ENCODE data around the gene AGPAT4. TPM values are rescaled to one million over a fixed set of nuclear protein-coding genes. Genes with fewer than 3 reads are reported as not detected.

Gene AGPAT4
- polyA plus RNA-seq, 3 donors from 2014 or later, result 14.4 to 16.6 (median 14.8) TPM

- Mint-ChIP-seq H3K36me3 (peaks cover 18 to 38% (median 25%) of the 10 kb centered on the region in 3 donors), H3K4me3 (no peak overlapping the region), H3K27me3 (ENCODE audit: low read depth in 3 of 3) (peaks cover 3 to 6% (median 4%) of the 10 kb centered on the region in 3 donors), H3K27ac (peak overlapping the region in 2 of 6 donors; percentile 13), H3K9me3 (no peaks in the 10 kb centered on the region), H3K4me1 (peaks cover 0 to 12% of the 10 kb centered on the region in 2 donors)
- DNase-seq, result no peak
Measured at GRCh38 chr6:161138543-161139303, 135.1 kb downstream of the AGPAT4 start.

DNA sequence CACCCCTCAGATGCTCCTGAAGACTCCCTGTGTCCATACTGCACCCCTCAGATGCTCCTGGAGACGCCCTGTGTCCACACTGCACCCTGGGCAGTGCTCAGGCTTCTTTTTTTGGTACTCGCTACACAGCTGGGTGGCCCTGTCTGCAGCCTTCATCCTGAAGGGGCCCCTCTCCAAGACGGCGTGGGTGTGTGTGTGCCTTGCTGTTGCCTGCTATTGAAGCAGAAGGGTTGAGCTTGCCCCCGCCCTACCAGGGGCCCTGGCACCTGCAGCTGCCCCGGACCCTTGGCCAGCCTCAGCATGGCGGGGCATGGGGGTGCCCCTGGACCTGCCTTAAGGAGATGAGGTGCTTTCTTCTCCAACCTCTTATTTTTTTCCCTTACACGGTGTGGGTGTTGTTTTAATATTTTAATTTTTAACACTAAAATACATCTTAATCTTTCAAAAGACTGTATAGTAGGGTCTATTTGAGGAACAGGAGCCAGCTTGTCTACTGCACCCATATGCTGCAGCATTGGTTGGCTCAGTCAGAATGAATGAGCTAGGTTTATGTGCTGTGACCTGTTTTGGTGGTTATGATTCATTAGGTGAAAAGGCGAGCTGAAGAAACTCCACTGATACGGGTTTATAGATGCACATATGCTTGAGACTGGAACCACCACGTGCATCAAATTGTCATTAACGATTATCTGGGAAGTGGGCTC, 135.9 kb downstream of the AGPAT4 start:
- H3K27me3 Mint-ChIP-seq (ENCODE audit: low read depth in 3 of 3), result peaks cover 3 to 6% (median 4%) of the 10 kb centered on the region in 3 donors
- no peak overlapping the region for H3K4me3 Mint-ChIP-seq
- peaks cover 0 to 12% of the 10 kb centered on the region in 2 donors for H3K4me1 Mint-ChIP-seq
- H3K9me3 Mint-ChIP-seq, result no peaks in the 10 kb centered on the region
- H3K36me3 Mint-ChIP-seq, result peaks cover 14 to 34% (median 21%) of the 10 kb centered on the region in 3 donors
- DNase-seq, result no peak
- peak overlapping the region in 2 of 6 donors; percentile 13 for H3K27ac Mint-ChIP-seq

DNA sequence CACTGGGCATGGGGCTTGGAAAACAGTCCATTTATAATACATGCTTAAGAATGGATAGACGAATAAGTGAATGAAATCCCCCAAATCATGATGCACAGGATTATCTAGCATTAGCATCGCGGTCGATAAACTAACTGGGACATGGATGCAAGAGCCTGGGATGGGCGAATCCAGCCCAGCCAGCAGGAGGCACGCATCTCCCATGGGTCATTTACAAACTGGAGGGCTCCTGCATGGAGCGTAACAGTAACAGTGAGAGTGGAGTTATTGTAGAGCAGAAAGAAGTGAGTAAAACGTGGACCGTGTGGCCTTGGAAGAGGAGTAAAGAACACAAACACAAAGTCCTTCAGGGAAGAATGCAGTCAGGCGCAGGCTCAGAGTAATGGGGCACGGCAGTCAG, 136.5 kb downstream of the AGPAT4 start:
- H3K27ac Mint-ChIP-seq, result peak overlapping the region in 2 of 6 donors; percentile 4 to 36
- H3K9me3 Mint-ChIP-seq, result no peaks in the 10 kb centered on the region
- H3K36me3 Mint-ChIP-seq, result peaks cover 12 to 32% (median 18%) of the 10 kb centered on the region in 3 donors
- H3K27me3 Mint-ChIP-seq (ENCODE audit: low read depth in 3 of 3), result peaks cover 3 to 7% (median 4%) of the 10 kb centered on the region in 3 donors
- no peak for DNase-seq
- H3K4me3 Mint-ChIP-seq, result no peak overlapping the region
- peaks cover 0 to 12% of the 10 kb centered on the region in 2 donors for H3K4me1 Mint-ChIP-seq

DNA sequence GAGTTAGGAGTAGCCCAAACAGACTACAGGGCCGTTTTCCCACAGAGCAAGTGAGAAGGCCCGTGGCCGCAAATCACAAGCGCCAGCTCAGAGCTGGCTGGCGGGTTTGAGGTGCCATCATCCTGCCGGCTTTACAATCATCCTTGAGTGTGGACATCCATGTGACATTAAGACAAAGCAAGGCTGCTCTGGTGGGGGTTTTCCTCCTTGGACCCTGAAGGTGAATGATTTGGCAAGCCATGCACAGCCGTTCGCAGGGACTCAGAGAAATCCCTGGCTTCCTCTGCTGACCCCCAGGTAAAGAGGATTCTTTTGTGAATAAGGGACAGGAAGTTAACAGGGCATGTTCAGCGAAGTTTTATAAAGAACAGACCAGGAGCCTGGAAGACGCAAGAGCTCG, 137.2 kb downstream of the AGPAT4 start:
- H3K4me1 Mint-ChIP-seq, result peaks cover 0 to 12% of the 10 kb centered on the region in 2 donors
- no peak overlapping the region for H3K4me3 Mint-ChIP-seq
- DNase-seq, result no peak
- H3K9me3 Mint-ChIP-seq, result no peaks in the 10 kb centered on the region
- peaks cover 3 to 7% (median 4%) of the 10 kb centered on the region in 3 donors for H3K27me3 Mint-ChIP-seq (ENCODE audit: low read depth in 3 of 3)
- H3K36me3 Mint-ChIP-seq, result peaks cover 9 to 31% (median 15%) of the 10 kb centered on the region in 3 donors
- peak overlapping the region in 4 of 6 donors; percentile 20 to 59 (median 40) for H3K27ac Mint-ChIP-seq

DNA sequence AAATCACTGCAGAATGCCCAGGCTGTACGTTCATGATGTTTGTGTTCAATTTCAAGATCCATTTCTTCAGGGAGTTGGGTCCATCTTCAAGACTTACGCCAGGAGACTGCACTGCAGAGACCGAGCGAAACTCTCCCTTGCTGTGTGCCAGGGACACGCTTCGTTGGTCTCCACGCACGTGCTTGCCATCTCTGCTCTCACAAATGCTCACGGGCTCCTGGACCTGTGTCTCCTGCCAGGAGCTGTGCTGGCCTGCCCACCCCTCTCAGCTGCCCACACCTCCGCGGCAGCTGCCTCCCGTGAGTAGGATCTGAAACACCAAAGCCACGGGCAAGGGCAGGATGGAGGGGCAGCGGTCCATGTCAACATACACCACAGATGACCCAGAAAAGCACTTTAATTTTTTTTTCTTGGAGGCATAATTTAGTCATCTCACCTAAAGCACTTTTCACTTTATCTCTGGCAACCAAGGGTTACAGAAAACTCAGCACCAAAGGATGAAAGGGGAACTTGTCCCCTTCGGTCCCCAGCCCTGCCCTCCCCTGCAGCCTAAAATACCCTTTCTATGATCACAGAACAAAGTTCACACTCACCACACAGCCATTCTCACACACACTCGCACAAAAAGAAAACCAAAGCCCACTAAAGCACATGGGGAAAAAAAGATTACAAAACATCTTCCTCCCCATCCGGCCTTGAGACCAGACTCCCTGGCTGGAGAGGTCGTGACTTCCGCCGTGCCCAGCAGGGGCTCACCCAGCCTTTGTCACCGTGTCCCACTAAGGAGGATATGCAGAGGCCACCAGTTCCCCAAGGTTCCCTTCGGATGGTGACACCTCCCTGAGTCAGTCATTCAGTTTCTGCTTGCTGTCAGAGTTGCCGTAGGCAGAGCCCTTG, 137.9 kb downstream of the AGPAT4 start:
- H3K36me3 Mint-ChIP-seq, result peaks cover 7 to 27% (median 15%) of the 10 kb centered on the region in 3 donors
- peaks cover 0 to 12% of the 10 kb centered on the region in 2 donors for H3K4me1 Mint-ChIP-seq
- DNase-seq, result no peak
- no peaks in the 10 kb centered on the region for H3K9me3 Mint-ChIP-seq
- H3K27me3 Mint-ChIP-seq (ENCODE audit: low read depth in 3 of 3), result peaks cover 0 to 7% (median 4%) of the 10 kb centered on the region in 3 donors
- H3K4me3 Mint-ChIP-seq, result no peak overlapping the region
- peak overlapping the region in 5 of 6 donors; percentile 20 to 73 (median 55) for H3K27ac Mint-ChIP-seq

- Mint-ChIP-seq H3K27ac (peak overlapping the region in 3 of 6 donors; percentile 68 to 81 (median 72)), H3K36me3 (peaks cover 10 to 27% (median 24%) of the 10 kb centered on the region in 3 donors), H3K4me1 (peaks cover 0 to 12% of the 10 kb centered on the region in 2 donors), H3K4me3 (no peak overlapping the region), H3K9me3 (no peaks in the 10 kb centered on the region), H3K27me3 (ENCODE audit: low read depth in 3 of 3) (peaks cover 0 to 7% (median 4%) of the 10 kb centered on the region in 3 donors)
- DNase-seq, result no peak
Measured at GRCh38 chr6:161134550-161135298, 139.1 kb downstream of the AGPAT4 start.

- H3K36me3 Mint-ChIP-seq, result peaks cover 18 to 34% (median 28%) of the 10 kb centered on the region in 3 donors
- H3K4me1 Mint-ChIP-seq, result peaks cover 0 to 12% of the 10 kb centered on the region in 2 donors
- H3K4me3 Mint-ChIP-seq, result no peak overlapping the region
- peak overlapping the region in 2 of 6 donors; percentile 43 to 61 for H3K27ac Mint-ChIP-seq
- H3K27me3 Mint-ChIP-seq (ENCODE audit: low read depth in 3 of 3), result peaks cover 0 to 7% (median 5%) of the 10 kb centered on the region in 3 donors
- no peak for DNase-seq
- no peaks in the 10 kb centered on the region for H3K9me3 Mint-ChIP-seq
Measured at GRCh38 chr6:161133963-161134362, 139.9 kb downstream of the AGPAT4 start.

DNA sequence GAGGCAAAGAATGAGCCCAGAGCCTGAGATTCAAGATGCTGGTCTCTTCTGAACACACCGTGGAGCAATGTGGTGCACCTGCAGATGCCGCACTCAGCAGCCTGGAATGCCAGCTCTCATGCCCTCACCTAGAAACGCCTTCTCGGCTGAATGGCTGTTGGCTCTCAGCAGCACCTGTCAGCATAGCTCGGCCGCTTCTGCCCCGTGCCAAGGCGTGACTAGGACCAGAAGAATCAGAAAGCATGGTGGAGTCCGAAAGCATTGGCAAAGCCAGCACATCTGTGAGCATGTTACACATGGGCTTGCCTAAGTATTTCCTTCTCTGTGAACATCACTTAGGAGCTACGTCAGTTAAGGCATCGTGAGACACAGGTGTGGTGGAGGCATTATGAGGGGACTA, 141.5 kb downstream of the AGPAT4 start:
- peaks cover 0 to 7% (median 3%) of the 10 kb centered on the region in 3 donors for H3K27me3 Mint-ChIP-seq (ENCODE audit: low read depth in 3 of 3)
- H3K27ac Mint-ChIP-seq, result no peak overlapping the region
- no peak overlapping the region for H3K4me3 Mint-ChIP-seq
- DNase-seq, result no peak
- H3K9me3 Mint-ChIP-seq, result no peaks in the 10 kb centered on the region
- H3K4me1 Mint-ChIP-seq, result peaks cover 0 to 12% of the 10 kb centered on the region in 2 donors
- H3K36me3 Mint-ChIP-seq, result peaks cover 30 to 40% (median 31%) of the 10 kb centered on the region in 3 donors

GRCh38 chr6:161130967-161131766, 142.7 kb downstream of the AGPAT4 start:
- Mint-ChIP-seq H3K9me3 (peaks cover 0 to 5% (median 0%) of the 10 kb centered on the region in 6 donors), H3K4me1 (peaks cover 0 to 9% of the 10 kb centered on the region in 2 donors), H3K27me3 (ENCODE audit: low read depth in 3 of 3) (peaks cover 0 to 3% (median 3%) of the 10 kb centered on the region in 3 donors), H3K27ac (no peak overlapping the region), H3K36me3 (peaks cover 36 to 43% (median 36%) of the 10 kb centered on the region in 3 donors), H3K4me3 (no peak overlapping the region)
- no peak for DNase-seq

GRCh38 chr6:161130541-161130940, 143.3 kb downstream of the AGPAT4 start:
- peaks cover 0 to 5% of the 10 kb centered on the region in 2 donors for H3K4me1 Mint-ChIP-seq
- H3K27ac Mint-ChIP-seq, result peak overlapping the region in 1 of 6 donors; percentile 6
- H3K4me3 Mint-ChIP-seq, result no peak overlapping the region
- no peak for DNase-seq
- H3K27me3 Mint-ChIP-seq (ENCODE audit: low read depth in 3 of 3), result peaks cover 0 to 8% (median 1%) of the 10 kb centered on the region in 3 donors
- peaks cover 0 to 8% (median 2%) of the 10 kb centered on the region in 6 donors for H3K9me3 Mint-ChIP-seq
- peaks cover 40 to 47% (median 42%) of the 10 kb centered on the region in 3 donors for H3K36me3 Mint-ChIP-seq

DNA sequence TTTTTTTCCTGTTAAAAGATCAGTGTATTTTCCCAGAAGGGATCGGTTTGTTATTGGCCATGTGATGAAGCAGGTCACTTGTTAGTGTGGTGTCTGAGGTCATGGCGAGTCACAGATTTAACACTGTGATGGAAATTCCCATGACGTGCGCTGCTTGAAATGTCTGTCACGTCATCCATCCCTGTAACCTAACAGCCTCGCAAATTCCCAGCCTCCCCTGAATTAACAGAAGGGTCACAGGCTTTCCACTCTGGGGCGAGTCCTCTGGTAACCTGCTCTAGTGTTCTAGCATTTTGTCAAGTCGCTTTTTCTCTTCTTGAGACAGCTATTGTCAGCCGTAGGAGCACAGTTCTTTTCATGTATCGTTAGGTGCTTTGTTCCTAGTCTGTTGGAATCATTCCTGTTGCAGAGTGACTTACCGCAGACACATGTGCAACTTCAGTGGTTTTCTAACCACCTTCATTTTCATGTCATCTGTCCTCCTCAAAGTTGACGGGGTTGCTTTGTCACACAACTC, 145.1 kb downstream of the AGPAT4 start:
- Mint-ChIP-seq H3K4me3 (no peak overlapping the region), H3K36me3 (peaks cover 45 to 58% (median 56%) of the 10 kb centered on the region in 3 donors), H3K9me3 (peaks cover 6 to 25% (median 16%) of the 10 kb centered on the region in 6 donors), H3K27me3 (ENCODE audit: low read depth in 3 of 3) (peaks cover 0 to 10% (median 1%) of the 10 kb centered on the region in 3 donors), H3K4me1 (no peaks in the 10 kb centered on the region), H3K27ac (peak overlapping the region in 3 of 6 donors; percentile 3 to 51 (median 24))
- DNase-seq, result no peak

- Mint-ChIP-seq H3K36me3 (peaks cover 50 to 63% (median 57%) of the 10 kb centered on the region in 3 donors), H3K27me3 (ENCODE audit: low read depth in 3 of 3) (peaks cover 0 to 10% (median 1%) of the 10 kb centered on the region in 3 donors), H3K27ac (no peak overlapping the region), H3K4me1 (no peaks in the 10 kb centered on the region), H3K4me3 (no peak overlapping the region), H3K9me3 (peaks cover 11 to 30% (median 21%) of the 10 kb centered on the region in 6 donors)
- no peak for DNase-seq
Measured at GRCh38 chr6:161128230-161128629, 145.6 kb downstream of the AGPAT4 start.

All from immature natural killer cell (primary cell).